GM18907 (cell line): ENCODE data around the gene UBASH3A.

Source experiments
- ATAC-seq: cut with Tn5 transposase; IDR thresholded peaks from one replicate; pipeline ENCODE4 v1.9.1; 2021; ENCODE audit warnings: mild to moderate bottlenecking, moderate library complexity; ENCODE audit not compliant: unreplicated experiment

The UBASH3A gene

DNA sequence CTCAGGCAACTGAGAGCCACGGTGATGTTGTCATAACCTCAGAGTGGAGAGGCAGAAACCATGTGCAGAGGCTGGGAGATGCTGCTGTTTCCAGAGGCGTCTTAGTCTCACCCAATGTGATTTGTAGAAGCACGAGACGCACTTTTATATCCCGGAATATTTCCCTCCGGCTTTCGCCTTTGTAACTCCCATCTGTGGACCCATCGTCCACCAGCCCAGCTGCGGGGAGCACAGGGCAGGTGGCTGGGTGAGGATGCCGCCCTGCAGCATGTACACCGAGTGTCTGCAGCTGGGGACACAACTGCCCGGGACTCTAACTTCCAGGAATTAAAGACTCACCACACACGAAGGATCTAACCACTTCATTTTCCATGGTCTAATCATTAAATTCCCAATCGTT is 43.5 kb downstream of the UBASH3A start:
- ATAC-seq: no peak

DNA sequence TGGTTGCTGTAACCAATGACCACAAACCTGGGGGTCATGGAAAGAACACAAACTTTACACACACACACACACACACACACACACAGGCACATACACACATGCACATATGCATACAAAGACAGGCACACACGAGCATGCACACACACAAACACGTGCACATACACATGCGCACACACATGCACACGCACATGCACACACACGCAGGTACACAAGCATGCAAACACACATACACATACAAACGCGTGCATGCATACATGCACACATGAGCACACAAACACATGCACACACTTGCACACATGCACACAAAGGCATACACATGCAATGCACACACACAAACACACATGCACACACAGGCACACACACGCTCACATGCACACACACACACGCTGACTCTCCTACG is 44.0 kb downstream of the UBASH3A start:
- no peak for ATAC-seq

DNA sequence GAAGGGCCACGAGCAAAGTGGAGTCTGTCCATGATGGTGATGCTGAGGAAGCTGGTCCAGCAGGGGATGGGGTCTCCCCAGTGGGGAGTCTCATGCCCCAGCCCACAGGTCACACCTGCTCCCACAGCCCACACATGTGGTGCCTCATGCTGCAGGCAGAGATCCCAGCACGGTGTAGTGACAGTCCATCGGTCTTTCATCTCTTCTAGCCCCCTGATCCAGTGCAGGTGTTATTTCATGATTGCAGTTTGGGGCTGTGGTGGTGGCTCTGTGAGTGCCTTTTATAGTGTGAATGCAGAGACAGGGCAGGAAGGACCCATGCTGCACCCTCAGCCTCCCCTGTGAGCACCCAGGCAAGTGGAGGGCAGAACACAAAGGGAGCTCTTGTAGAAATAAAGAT is 45.0 kb downstream of the UBASH3A start:
- no peak for ATAC-seq

DNA sequence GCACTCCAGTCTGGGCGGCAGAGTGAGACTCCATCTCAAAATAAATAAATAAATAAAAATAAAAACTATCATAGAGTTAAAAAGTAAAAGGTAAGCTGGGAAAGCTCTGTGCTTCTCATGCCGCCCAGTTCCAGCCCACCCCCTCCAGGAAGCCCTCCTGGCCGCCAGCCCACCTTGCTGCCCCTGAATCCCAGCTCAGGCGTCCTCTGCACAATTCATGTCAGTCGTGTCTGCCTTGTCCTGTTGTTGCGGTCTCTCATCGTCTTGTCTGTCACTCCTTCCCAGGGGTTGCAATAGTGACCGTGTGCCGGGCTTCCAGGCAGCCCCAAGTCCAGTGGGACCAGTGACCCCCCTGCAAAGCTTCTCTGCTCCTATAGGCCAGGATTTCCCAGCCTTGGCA is 48.2 kb downstream of the UBASH3A start:
- ATAC-seq: no peak

DNA sequence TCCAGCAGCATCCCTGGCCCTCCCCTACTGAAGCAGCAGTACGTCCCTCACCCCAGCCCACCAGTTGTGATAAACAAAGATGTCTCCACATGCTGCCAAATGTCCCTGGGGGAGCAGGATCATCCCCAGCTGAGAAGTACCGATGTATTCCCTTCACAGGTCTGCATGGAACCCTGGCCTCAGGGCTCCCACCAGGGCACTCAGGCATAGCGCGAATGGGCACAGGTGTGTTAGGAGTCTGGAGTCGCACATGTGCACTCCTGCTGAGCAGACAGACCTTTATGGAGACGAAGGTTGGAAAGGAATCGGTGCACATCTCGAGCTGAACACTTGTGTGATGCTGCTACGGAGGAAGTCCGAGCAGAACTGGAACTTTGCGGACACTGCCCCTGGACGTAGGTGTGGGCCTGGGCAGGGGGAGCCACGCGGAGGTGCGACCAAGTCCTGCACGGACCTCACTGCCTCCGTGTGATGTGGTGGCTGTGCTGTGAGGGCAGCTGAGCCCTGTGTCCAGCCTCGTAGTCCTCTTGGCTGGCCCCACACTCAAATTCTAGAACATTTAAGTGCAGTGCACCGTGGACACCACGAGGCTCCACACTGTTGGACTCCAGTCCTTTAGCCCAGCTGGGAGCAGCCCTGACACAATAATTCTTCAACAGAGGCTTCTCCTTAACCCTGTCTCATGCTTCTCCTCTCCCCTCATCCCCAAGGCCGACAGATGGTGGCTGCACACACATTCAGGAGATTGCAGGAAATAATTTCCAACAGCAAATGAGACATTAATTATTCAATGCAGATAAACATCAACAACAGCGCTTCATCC is 48.9 kb downstream of the UBASH3A start:
- no peak for ATAC-seq

DNA sequence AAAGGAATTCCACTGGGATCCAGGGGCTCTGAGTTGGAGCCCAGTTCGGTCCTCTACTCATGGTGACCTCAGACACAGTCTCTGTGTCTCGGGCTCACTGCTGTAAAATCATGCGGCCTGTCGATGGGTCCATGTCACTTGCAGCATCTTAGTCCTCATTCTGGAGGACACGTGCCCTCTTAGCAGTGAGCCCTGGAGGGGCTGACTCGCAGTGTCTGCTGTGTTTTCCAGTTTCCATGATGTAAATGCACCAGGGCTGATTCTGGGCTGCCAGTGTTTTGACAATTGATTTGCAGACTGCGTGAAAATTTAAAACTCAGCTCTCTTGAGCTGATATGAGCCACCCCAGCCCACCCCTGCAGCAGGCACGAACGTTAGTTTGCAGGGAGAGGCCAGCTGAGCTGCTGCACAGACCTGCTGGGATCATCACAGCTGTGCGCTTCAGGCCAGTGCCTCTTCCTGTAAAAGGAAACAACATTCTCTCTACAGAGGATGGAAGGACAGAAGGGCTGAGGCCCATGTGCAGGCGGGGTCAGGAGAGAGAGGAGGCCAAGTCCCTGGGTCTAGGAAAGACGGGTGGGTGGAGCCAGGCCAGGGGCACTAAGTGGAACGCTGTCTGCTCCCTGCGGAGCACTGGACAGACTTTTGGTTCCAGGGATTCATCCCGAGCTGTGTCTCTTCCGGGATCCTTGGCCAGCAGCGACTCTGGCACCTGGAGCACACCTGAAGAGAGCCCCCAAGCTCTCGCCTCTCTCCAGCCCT is 49.7 kb downstream of the UBASH3A start:
- no peak for ATAC-seq

DNA sequence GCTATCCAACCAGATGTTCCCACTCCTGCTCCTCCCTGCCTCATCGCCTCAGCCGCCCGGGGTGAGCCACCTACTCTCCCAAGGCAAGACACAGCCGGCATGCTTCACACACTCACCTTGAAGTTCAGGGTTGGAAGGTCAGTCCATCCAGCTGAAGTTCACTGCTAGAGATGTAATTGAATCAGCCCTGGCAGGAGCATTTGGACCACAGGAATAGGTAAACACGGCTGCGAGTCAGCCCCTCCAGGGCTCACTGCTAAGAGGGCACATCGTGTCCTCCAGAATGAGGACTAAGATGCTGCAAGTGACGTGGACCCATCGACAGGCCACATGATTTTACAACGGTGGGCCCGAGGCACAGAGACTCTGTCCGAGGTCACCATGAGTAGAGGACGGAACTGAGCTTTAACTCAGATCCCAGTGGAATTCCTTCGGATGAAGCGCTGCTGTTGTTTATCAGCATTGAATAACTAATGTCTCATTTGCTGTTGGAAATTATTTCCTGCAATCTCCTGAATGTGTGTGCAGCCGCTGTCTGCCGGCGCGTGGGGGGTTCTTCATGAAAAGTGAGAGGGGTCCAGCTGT is 50.4 kb downstream of the UBASH3A start:
- ATAC-seq: no peak

DNA sequence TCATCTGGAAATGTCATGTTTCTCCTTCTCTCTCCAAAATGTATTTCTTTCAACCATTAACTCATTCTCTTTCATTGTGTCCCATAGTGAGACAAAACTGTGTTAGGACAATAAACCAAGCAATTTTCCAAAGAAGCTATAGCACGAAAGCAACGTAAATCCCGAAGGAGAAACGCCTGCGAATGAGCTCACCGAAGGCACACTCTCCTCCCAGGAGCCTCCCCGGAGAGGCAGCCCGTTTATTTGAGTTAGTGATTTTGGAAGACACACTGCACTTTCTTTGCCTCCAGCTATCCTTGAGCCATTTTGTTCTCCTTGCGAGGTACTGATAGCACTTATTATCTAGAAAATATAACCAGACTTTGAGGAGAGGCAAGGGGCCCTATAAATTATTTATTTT is 51.1 kb downstream of the UBASH3A start:
- no peak for ATAC-seq

DNA sequence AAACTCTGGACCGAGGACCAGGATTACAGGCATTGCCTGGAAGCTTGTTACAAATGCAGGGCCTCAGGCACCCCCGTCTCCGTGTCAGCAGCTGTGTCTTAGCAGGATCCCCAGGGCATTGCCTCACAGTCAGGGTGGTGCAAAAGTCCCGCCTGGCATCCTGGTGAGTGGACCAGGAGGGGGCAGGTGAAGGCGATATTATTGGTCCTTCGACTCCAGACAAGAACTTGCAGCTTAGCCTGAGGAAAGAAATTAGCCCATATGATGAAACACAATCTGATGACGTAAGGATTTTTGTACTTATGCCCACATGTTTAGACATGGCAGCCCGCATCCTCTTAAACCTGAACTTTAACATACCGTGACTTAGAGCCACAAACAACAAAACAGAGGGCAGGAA is 51.5 kb downstream of the UBASH3A start:
- ATAC-seq: no peak

DNA sequence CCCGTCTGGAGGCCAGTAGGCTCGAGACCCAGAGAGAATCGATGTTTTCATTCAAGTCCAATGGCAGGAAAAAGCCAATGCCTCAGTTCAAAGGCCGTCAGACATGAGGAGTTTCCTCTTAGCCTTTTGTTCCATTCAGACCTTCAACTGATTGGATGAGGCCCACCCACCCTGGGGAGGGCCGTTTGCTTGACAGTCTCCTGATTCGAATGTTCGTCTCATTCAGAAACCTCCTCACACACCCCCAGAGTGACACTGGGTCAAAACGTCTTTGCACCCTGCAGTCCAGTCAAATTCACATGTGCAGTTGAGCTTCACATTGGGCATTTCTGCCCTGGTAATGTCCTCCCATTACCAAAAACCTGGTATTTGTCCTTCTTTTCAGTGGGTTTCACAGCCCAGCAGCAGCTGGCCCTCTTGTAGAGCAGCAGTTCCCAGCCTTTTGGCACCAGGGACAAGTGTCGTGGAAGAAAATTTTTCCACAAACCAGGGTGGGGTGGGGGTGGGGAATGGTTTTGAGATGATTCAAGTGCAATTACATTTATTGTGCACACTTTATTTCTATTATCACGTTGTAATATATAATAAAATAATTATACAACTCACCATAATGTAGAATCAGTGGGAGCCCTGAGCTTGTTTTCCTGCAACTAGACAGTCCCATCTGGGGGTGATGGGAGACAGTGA is 52.2 kb downstream of the UBASH3A start:
- no peak for ATAC-seq

DNA sequence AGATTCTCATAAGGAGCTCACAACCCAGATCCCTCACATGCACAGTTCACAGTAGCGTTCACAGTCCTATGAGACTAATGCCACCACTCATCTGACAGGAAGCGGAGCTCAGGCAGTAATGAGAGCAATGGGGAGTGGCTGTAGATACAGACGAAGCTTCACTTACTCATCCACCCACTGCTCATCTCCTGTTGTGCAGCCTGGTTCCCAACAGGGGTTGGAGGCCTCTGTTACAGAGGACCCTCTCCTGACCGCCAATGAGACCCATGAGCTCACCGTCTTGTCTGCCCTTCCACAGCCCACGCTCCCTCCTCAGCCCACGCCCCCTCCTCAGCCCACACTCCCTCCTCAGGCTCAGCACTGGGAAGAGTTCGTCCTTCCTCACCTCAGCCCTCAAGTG is 52.8 kb downstream of the UBASH3A start:
- ATAC-seq: no peak

DNA sequence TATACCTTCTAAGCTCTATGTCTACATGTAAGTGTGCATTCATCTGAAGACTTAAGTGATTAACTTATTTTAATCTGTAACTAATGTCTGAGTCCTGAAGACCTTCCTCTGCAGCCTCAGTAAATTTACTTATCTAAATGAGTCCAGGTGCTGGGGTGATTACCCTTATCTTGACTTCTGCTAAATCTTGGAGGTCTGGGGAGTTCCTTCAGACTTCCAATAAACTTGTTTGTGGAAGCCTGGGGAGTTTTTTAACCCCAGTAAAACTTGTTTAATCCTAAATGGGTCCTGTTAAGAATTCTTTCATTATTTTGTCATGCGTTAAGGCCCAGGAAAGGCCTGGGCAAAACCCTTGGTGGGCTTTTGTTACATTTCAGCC is 55.4 kb downstream of the UBASH3A start:
- ATAC-seq: no peak

DNA sequence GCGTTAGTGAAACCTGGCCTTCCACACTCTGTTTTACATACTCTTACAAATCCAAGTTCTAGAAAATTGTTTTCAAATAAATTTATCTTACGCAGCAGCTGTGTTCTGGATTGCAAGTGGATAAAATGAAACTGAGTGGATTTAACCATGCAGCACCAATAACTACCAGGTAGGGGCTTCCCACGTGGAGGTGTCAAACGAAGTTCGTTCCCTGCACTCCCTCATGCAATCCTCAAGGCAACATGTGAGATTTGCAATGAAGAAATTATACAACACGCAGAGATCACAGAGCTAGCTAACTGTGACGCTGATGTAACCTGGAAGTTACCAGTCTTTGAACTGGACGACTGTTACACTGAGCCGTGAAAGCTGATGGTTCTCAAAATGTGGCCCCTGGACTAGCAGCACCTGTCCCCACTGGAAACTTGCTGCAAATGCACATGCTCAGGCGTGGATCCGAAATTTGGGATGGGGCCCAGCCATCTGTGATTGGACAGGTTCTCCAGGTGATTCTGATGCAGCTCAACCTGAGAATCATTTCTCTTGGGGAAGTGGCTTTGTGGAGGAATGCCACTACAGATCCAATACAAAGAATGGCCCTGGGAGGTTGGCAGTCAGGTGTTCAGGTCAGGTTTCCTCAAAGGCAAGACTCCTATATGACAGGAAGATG is 56.0 kb downstream of the UBASH3A start:
- ATAC-seq: no peak

DNA sequence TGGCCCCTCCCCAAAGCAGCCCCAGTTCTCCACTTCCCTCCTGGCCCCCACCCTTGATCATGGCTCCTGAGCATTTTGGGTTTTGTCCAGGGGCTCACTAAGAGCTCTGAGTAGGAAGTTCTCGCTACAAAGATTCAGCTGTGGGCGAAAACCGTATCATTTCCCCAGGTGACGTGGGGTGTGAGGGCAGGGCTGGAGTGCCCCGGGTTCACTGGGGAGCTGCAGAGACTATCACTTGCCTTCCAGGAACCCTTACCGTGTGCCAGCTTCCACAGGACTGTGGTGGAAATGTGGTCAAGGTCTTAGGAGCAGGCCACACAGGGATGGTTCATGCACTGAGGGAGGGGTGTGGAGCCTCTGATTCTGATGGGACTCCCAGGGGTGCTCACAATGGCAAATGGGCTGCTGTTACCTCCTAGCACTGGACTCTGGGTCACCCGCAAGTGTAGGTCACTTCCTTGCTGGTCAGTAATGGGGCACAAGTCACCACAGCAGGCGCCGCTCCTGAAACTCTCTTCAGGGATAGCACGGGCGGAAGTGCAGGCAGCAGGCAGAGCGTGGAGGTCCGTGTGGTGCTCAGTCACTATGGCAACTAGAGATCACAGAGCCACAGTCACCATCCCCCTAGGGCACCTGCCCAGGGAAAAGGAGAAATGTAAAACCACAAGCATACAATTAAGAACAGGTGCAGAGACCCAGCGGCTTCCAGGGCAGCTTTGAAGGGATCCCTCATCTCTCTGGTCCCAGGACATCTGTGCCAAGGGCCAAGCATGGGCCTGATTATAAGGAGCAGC is 56.9 kb downstream of the UBASH3A start:
- ATAC-seq: peak; percentile 42

DNA sequence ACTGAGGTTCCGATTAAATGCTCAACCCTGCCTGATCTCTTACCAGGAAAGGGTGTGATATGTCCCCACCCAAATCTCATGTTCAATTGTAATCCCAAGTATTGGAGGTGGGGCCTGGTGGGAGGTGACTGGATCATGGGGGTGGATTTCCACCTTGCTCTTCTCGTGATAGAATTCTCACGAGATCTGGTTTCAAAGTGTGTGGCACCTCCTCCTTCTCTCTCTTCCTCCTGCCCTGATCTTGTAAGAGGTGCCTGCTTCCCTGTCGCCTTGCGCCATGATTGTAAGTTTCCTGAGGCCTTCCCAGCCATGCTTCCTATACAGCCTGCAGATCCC is 57.5 kb downstream of the UBASH3A start:
- ATAC-seq: no peak

DNA sequence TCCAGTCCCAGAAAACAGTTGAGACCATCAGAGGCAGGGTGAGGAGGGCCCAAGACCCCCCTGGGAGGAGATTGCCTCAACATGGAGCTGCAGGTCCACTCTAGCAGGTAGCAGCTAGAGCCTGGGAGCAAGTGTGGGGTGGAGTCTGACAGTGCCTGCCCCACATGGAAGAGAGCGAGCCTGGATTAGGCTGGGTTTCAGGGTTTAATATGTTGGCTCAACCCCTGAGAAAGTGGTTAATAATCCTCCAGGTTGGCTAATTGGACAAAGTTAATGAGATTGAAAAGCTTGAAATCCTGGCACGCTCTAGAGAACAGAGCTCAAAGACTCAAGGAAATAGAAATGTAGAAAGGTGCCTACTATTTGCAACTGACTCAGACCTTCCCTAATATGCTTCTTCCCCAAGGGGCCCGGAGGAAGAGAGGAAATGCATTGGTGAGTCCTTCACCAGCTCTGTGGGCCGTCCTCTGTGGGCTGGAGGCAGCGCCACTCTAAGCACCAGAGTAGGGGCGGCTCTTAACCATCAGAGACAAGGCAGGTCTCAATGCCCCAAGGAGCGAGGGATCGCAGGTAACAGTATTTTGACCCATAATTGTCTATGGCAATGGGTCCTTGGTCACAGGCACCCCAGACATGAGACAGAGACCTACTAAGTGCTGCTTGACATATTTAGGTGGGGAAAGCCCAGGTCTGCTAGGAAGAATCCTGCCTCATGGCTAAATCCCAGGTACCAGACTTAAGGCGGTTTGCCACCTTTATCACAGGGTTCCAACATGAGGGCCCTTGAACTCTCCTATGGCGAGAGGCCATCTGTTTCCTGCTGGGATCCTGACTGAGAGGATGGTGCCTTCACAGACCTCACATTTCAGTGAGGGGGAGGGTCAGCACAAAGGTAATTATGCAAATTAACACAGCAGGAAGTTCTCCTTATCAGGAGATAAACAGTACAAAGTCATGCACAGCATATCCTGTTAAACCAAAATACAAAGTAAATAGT is 58.5 kb downstream of the UBASH3A start:
- ATAC-seq: peak; percentile 26

DNA sequence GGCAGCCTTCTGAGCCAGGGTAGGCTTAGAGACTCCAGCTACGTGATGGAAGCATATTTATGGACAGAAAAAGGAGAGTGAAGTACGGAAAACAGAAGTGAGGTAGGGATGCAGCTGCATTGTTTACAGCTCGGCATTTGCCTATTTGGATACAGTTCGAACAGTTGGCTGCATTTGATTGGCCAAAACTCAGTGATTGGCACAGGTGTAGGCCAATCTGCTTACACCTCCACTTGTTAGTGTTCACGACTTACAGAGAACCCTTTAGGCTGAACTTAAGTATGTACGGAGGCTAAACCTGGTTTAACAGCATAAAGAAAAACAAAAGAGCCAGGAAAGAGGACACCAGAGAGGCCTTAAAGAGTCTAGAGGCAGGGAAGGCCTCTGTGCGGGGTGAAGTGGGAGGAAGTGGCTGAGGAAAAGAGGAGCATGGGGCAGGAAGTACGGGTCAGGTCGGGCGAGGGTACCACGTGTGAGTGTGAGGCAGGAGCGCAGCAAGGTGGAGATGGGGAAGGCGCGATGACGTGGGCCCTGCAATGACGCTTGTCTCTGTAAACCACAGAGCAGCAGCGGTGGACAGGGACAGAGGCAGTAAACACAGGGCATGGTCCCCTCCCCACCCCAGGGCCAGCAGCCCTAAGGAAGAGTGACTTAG is 60.3 kb downstream of the UBASH3A start:
- no peak for ATAC-seq

DNA sequence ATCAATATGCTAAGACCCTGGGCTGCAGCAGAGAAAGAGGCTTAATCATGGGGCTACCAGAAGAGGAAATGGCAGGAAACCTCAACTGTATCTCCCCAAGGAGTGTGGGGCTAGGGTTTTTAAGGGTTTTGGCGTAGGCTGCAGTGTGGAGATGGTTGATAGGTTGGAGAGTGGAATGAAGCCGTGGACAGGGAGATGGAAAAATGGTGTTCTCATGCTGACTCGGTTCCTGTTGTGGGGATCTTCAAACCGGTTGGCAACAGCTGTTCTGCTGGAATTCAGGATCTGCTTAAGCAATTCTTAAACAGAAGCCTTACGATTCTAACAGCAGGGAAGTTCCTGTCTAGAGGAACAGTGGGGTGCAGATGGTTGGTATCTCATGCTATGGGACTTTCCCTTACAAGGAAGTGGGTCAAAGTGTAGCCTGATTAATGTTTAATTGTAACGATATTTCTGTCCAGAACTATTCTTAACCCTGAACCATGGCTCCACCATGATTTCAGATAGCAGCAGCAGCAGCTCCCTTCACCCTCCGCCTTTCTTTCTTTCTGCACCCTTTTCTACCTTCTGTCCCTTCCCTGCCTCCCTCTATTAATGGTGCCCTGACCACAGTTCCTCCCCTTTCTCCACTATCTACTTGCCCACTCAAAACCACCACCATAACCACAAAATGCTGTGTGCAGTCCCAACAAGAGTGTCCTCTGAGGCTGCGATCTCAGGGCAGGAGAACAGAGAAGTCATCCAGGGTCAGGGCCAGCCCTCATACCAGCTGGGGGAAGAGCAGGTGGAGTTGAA is 61.5 kb downstream of the UBASH3A start:
- peak; percentile 30 for ATAC-seq
